ENCODE data around the gene FBP2.

Gene FBP2

GRCh38 chr9:94627287-94627686 lies 33.7 kb upstream of the FBP2 start:
- Histone ChIP-seq H3K36me3 (ENCODE audit: control insufficient read depth in 2 of 2, insufficient read depth in 1 of 2, low read length in 2 of 2) (no peaks in the 10 kb centered on the region), H3K4me1 (ENCODE audit: control insufficient read depth, insufficient read depth, low read length) (no peaks in the 10 kb centered on the region; the same call in 1 of the 2 replicates), H3K27ac (ENCODE audit: extremely low read depth, low read depth, low read length) (no peak overlapping the region), H3K4me3 (ENCODE audit: low read depth, low read length) (no peak overlapping the region), H3K9me3 (ENCODE audit: control insufficient read depth, insufficient read depth, low read depth, low read length) (no peaks in the 10 kb centered on the region)
- no peak for TF ChIP-seq ZNF37A (tag by site-specific recombination; IDR thresholded peaks at IDR 0.05)
- CTCF ChIA-PET, result no interaction called here
- POLR2A ChIA-PET, result no interaction called here

DNA sequence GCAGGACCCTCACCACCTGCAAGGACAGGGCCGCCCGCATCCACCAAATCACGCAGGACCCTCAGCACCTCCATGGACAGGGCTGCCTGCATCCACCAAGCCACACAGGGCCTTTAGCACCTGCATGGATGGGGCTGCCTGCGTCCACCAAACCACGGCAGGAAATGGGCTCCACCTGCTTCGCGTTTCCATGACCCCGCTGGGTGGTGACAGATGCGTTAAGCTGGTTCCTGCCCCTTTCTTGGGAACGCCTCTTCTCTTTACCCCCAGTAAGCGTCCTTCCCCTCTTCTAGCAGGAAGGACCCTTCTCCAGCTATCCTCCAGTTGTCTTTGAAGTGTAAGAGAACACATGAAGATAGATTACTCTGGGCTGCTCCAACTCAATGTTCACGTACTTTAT lies 32.2 kb upstream of the FBP2 start:
- no peaks in the 10 kb centered on the region; the same call in 1 of the 2 replicates for H3K4me1 ChIP-seq (ENCODE audit: control insufficient read depth, insufficient read depth, low read length)
- ChIA-PET POLR2A (no interaction called here), CTCF (no interaction called here)
- H3K36me3 ChIP-seq (ENCODE audit: control insufficient read depth in 2 of 2, insufficient read depth in 1 of 2, low read length in 2 of 2), result no peaks in the 10 kb centered on the region
- H3K9me3 ChIP-seq (ENCODE audit: control insufficient read depth, insufficient read depth, low read depth, low read length), result no peaks in the 10 kb centered on the region
- TF ChIP-seq ZNF280D (tag by site-specific recombination; IDR thresholded peaks at IDR 0.05) (no peak), ZNF76 (tag by site-specific recombination; IDR thresholded peaks at IDR 0.05; ENCODE audit: borderline replicate concordance, low read depth) (no peak), SETDB1 (IDR thresholded peaks at IDR 0.05; ENCODE audit: insufficient read length, low read length) (no peak), ZNF626 (tag by site-specific recombination; IDR thresholded peaks at IDR 0.05) (no peak), RBAK (tag by site-specific recombination; IDR thresholded peaks at IDR 0.05) (no peak), ELK4 (IDR thresholded peaks at IDR 0.05; ENCODE audit: borderline replicate concordance, low read depth, low read length) (no peak), ZNF791 (tag by site-specific recombination; IDR thresholded peaks at IDR 0.05) (no peak), ZSCAN16 (tag by site-specific recombination; IDR thresholded peaks at IDR 0.05) (no peak)
- TF ChIP-seq, protein P1, sequence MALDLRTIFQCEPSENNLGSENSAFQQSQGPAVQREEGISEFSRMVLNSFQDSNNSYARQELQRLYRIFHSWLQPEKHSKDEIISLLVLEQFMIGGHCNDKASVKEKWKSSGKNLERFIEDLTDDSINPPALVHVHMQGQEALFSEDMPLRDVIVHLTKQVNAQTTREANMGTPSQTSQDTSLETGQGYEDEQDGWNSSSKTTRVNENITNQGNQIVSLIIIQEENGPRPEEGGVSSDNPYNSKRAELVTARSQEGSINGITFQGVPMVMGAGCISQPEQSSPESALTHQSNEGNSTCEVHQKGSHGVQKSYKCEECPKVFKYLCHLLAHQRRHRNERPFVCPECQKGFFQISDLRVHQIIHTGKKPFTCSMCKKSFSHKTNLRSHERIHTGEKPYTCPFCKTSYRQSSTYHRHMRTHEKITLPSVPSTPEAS (tag by site-specific recombination; IDR thresholded peaks at IDR 0.05), result no peak
- H3K27ac ChIP-seq (ENCODE audit: extremely low read depth, low read depth, low read length), result no peak overlapping the region
- no peak overlapping the region for H3K4me3 ChIP-seq (ENCODE audit: low read depth, low read length)

- Histone ChIP-seq H3K9me3 (ENCODE audit: control insufficient read depth, insufficient read depth, low read depth, low read length) (no peaks in the 10 kb centered on the region), H3K4me1 (ENCODE audit: control insufficient read depth, insufficient read depth, low read length) (no peaks in the 10 kb centered on the region), H3K27ac (ENCODE audit: extremely low read depth, low read depth, low read length) (no peak overlapping the region), H3K36me3 (ENCODE audit: control insufficient read depth in 2 of 2, insufficient read depth in 1 of 2, low read length in 2 of 2) (no peaks in the 10 kb centered on the region), H3K4me3 (ENCODE audit: low read depth, low read length) (no peak overlapping the region)
- ChIA-PET POLR2A (no interaction called here), CTCF (no interaction called here)
- TF ChIP-seq ZNF785 (tag by site-specific recombination; IDR thresholded peaks at IDR 0.05) (no peak), ZSCAN16 (tag by site-specific recombination; IDR thresholded peaks at IDR 0.05) (no peak), ZNF132 (tag by site-specific recombination; IDR thresholded peaks at IDR 0.05; ENCODE audit: borderline replicate concordance) (no peak)
These were observed 31.0 kb upstream of the FBP2 start for GRCh38 chr9:94624629-94625028.

- H3K27ac ChIP-seq (ENCODE audit: extremely low read depth, low read depth, low read length), result no peak overlapping the region
- H3K36me3 ChIP-seq (ENCODE audit: control insufficient read depth in 2 of 2, insufficient read depth in 1 of 2, low read length in 2 of 2), result no peaks in the 10 kb centered on the region
- POLR2A ChIA-PET, result no interaction called here
- H3K4me3 ChIP-seq (ENCODE audit: low read depth, low read length), result no peak overlapping the region
- CTCF ChIA-PET, result interaction anchor here (1.5 kb wide), 1 partner anchor 8 kb away, joined by 3 read pairs; no protein-coding TSS in a partner anchor
- H3K4me1 ChIP-seq (ENCODE audit: control insufficient read depth, insufficient read depth, low read length), result no peaks in the 10 kb centered on the region
- TF ChIP-seq SETDB1 (IDR thresholded peaks at IDR 0.05; ENCODE audit: insufficient read length, low read length) (no peak), ZNF157 (tag by site-specific recombination; IDR thresholded peaks at IDR 0.05) (no peak), ZBTB1 (tag by site-specific recombination; IDR thresholded peaks at IDR 0.05) (no peak)
- no peaks in the 10 kb centered on the region for H3K9me3 ChIP-seq (ENCODE audit: control insufficient read depth, insufficient read depth, low read depth, low read length)
These were observed 29.6 kb upstream of the FBP2 start for GRCh38 chr9:94623253-94623652.
